Sciatic nerve (tissue), 2 donors: Measurements from ENCODE around the gene SCYL3. TPM values are rescaled to one million over a fixed set of nuclear protein-coding genes. Genes with fewer than 3 reads are reported as not detected.
"Not testable (repeated sequence)": the region's sequence is repeated elsewhere in the genome, so short reads cannot be mapped to it uniquely, and the experiment has no call there.

Source experiments
- ATAC-seq: fragments of 200-7000 bp; cut with Tn5 transposase; one replicate; pipeline ENCODE4 v1.9.1; 2020; ENCODE audit warnings: mild to moderate bottlenecking, moderate library complexity
- DNase-seq: peaks from one replicate; pipeline ENCODE4 v3.0.0-alpha.2; 2020; ENCODE audit warnings: low spot score
- intact Hi-C: fragments of 100-400 bp; cut with DNase I; formaldehyde crosslinking; loops from one replicate; pipeline ENCODE4 v1.14.2; 2022
- total RNA-seq: library from RNA; stranded (reverse); fragmentation: NEBNext Ultra II Directional; extraction: Animal tissue kit (Norgen Biotek cat#: 25700); gene quantifications from one replicate; pipeline ENCODE4 v1.2.1, GENCODE V29; 2021
- donor health status: DM: no; HTN: no; CAD: no.
- donor health status: DM: no; HTN: no; CAD: no.

The SCYL3 gene
- total RNA-seq, 1 donor from 2014 or later: 12.1 TPM

- no peak for DNase-seq
- no peak for ATAC-seq
- intact Hi-C loops: no loop called here
Measured at GRCh38 chr1:169877800-169878491, 15.8 kb downstream of the SCYL3 start.

- ATAC-seq (no peak), DNase-seq (no peak)
- intact Hi-C loops: no loop called here
Measured at GRCh38 chr1:169874229-169874628, 19.5 kb downstream of the SCYL3 start.

- intact Hi-C loops: no loop called here
- ATAC-seq (no peak), DNase-seq (no peak)
Measured at GRCh38 chr1:169873582-169874199, 20.0 kb downstream of the SCYL3 start.

- DNase-seq: no peak
- intact Hi-C loops: no loop called here
- no peak for ATAC-seq
Measured at GRCh38 chr1:169872906-169873305, 20.8 kb downstream of the SCYL3 start.

- intact Hi-C loops, DNase-seq, ATAC-seq: not testable (repeated sequence)
Measured at GRCh38 chr1:169871988-169872387, 21.7 kb downstream of the SCYL3 start.

- no peak for ATAC-seq
- intact Hi-C loops: no loop called here
- DNase-seq: no peak
Measured at GRCh38 chr1:169869426-169869825, 24.3 kb downstream of the SCYL3 start.

- DNase-seq (no peak), ATAC-seq (no peak)
- intact Hi-C loops: no loop called here
Measured at GRCh38 chr1:169868978-169869377, 24.7 kb downstream of the SCYL3 start.

- ATAC-seq (no peak), DNase-seq (no peak)
- intact Hi-C loops: no loop called here
Measured at GRCh38 chr1:169867012-169867675, 26.6 kb downstream of the SCYL3 start.

GRCh38 chr1:169866577-169866976, 27.1 kb downstream of the SCYL3 start:
- intact Hi-C loops: no loop called here
- ATAC-seq: no peak

GRCh38 chr1:169864531-169864930, 29.2 kb downstream of the SCYL3 start:
- intact Hi-C loops, DNase-seq, ATAC-seq: not testable (repeated sequence)

More at GRCh38 chr1:169866577-169866976, 27.1 kb downstream of the SCYL3 start:
- no peak for DNase-seq

GRCh38 chr1:169860750-169861149, 32.9 kb downstream of the SCYL3 start:
- no peak for DNase-seq
- no peak for ATAC-seq
- intact Hi-C loops: no loop called here

- DNase-seq: no peak
- ATAC-seq: no peak
- intact Hi-C loops: no loop called here
Measured at GRCh38 chr1:169860187-169860586, 33.5 kb downstream of the SCYL3 start.

- intact Hi-C loops: no loop called here
- no peak for ATAC-seq
- DNase-seq: no peak
Measured at GRCh38 chr1:169859001-169859400, 34.7 kb downstream of the SCYL3 start.

GRCh38 chr1:169858467-169858866, 35.2 kb downstream of the SCYL3 start:
- DNase-seq: no peak
- intact Hi-C loops: no loop called here
- ATAC-seq: no peak

- DNase-seq (no peak), ATAC-seq (no peak)
- intact Hi-C loops: no loop called here
Measured at GRCh38 chr1:169853341-169853740, 40.4 kb downstream of the SCYL3 start.

GRCh38 chr1:169849346-169850022, 44.2 kb downstream of the SCYL3 start:
- no peak for ATAC-seq
- DNase-seq: no peak
- intact Hi-C loops: no loop called here

GRCh38 chr1:169848456-169848855, 45.2 kb downstream of the SCYL3 start:
- intact Hi-C loops: no loop called here
- DNase-seq (no peak), ATAC-seq (no peak)

- intact Hi-C loops: no loop called here
- no peak for ATAC-seq
Measured at GRCh38 chr1:169844941-169845608, 48.6 kb downstream of the SCYL3 start.

GRCh38 chr1:169838942-169839341, 54.8 kb downstream of the SCYL3 start:
- intact Hi-C loops: no loop called here
- ATAC-seq: no peak
- no peak for DNase-seq

More at GRCh38 chr1:169844941-169845608, 48.6 kb downstream of the SCYL3 start:
- DNase-seq: no peak
